ENCODE measurements around the gene SLC47A1.

SLC47A1 gene

DNA sequence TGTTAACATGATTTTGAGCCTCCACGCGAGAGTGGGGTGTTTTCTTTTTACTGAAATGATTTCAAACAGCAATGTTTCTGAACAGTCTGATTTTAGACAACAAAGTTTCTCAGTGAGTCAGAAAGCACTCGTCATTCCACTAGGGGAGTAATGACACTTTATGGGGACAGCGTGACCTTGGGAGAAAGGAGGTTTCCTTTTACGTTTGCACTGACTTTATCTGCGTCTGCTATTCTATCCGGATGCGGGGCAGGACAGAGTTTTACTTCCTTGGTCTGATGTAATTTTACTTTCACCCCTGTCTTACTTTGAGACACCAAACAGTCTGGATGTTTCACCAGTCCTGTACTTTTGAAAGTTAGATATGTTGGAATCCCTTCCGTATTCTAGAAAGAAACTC lies 20.7 kb downstream of the SLC47A1 start:
- peaks cover 18% of the 10 kb centered on the region for H3K27me3 ChIP-seq (ENCODE audit: insufficient read depth, low read length, poor library complexity)
- H3K4me3 ChIP-seq (ENCODE audit: low read depth in 1 of 2, low read length in 2 of 2) = no peak overlapping the region
- H3K79me2 ChIP-seq (ENCODE audit: insufficient read depth, low read length) = no peaks in the 10 kb centered on the region
- no peak overlapping the region for H3K4me2 ChIP-seq (ENCODE audit: insufficient read depth, low read length)
- TF ChIP-seq CTCF (IDR thresholded peaks at IDR 0.05; ENCODE audit: borderline replicate concordance, extremely low read depth, low read length, poor library complexity, severe bottlenecking) (no peak), EZH2 (IDR thresholded peaks at IDR 0.05; ENCODE audit: borderline replicate concordance, low read depth, low read length, severe bottlenecking) (no peak)
- ATAC-seq (ENCODE audit: insufficient read depth, low read depth) (no peak), DNase-seq (no peak)
- H3K4me1 ChIP-seq (ENCODE audit: insufficient read depth, low read length) = no peaks in the 10 kb centered on the region
- H3K27ac ChIP-seq (ENCODE audit: low read length) = no peak overlapping the region
- no peaks in the 10 kb centered on the region for H4K20me1 ChIP-seq (ENCODE audit: insufficient read depth, low read length)
- no peak overlapping the region for H3K9ac ChIP-seq (ENCODE audit: low read depth, low read length)
- no peaks in the 10 kb centered on the region for H3K9me3 ChIP-seq (ENCODE audit: insufficient read depth, low read length, severe bottlenecking)
- no peaks in the 10 kb centered on the region for H3K36me3 ChIP-seq (ENCODE audit: insufficient read depth, low read length)
- H2AFZ ChIP-seq (ENCODE audit: low read depth, low read length) = no peak overlapping the region

- H3K4me2 ChIP-seq (ENCODE audit: insufficient read depth, low read length) = no peak overlapping the region
- no peak overlapping the region for H3K27ac ChIP-seq (ENCODE audit: low read length)
- H3K36me3 ChIP-seq (ENCODE audit: insufficient read depth, low read length) = no peaks in the 10 kb centered on the region
- H3K9ac ChIP-seq (ENCODE audit: low read depth, low read length) = no peak overlapping the region
- no peak overlapping the region for H3K4me3 ChIP-seq (ENCODE audit: low read depth in 1 of 2, low read length in 2 of 2)
- H2AFZ ChIP-seq (ENCODE audit: low read depth, low read length) = no peak overlapping the region
- H3K4me1 ChIP-seq (ENCODE audit: insufficient read depth, low read length) = no peaks in the 10 kb centered on the region
- no peaks in the 10 kb centered on the region for H4K20me1 ChIP-seq (ENCODE audit: insufficient read depth, low read length)
- no peak for TF ChIP-seq CTCF (IDR thresholded peaks at IDR 0.05; ENCODE audit: borderline replicate concordance, extremely low read depth, low read length, poor library complexity, severe bottlenecking)
- no peak for TF ChIP-seq EZH2 (IDR thresholded peaks at IDR 0.05; ENCODE audit: borderline replicate concordance, low read depth, low read length, severe bottlenecking)
- H3K79me2 ChIP-seq (ENCODE audit: insufficient read depth, low read length) = no peaks in the 10 kb centered on the region
- DNase-seq = no peak
- peaks cover 13% of the 10 kb centered on the region for H3K27me3 ChIP-seq (ENCODE audit: insufficient read depth, low read length, poor library complexity)
- H3K9me3 ChIP-seq (ENCODE audit: insufficient read depth, low read length, severe bottlenecking) = no peaks in the 10 kb centered on the region
- ATAC-seq (ENCODE audit: insufficient read depth, low read depth) = no peak
Observed at GRCh38 chr17:19555746-19556145, 22.1 kb downstream of the SLC47A1 start.

DNA sequence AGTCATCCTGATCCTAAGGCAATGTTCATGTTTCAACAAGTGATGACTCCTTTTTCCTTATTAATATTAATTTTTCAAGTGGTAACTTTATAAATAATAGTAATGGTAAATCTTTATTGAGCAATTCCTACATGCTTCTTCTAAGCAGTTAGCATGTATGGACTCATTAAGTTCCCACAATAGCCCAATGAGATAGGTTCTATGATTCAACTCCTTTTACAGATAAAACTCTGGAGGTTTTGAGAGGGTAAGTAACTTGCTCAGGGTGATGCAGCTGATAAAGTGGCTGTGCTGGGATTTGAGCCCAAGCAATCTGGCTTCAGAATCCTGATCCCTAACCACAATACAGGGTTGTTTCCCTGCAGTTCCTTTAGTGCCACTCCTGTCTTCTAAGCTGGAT lies 25.3 kb downstream of the SLC47A1 start:
- Histone ChIP-seq H3K4me2 (ENCODE audit: insufficient read depth, low read length) (no peak overlapping the region), H3K9me3 (ENCODE audit: insufficient read depth, low read length, severe bottlenecking) (no peaks in the 10 kb centered on the region), H4K20me1 (ENCODE audit: insufficient read depth, low read length) (no peaks in the 10 kb centered on the region), H3K79me2 (ENCODE audit: insufficient read depth, low read length) (no peaks in the 10 kb centered on the region), H3K4me1 (ENCODE audit: insufficient read depth, low read length) (no peaks in the 10 kb centered on the region), H3K27me3 (ENCODE audit: insufficient read depth, low read length, poor library complexity) (peaks cover 6% of the 10 kb centered on the region), H3K27ac (ENCODE audit: low read length) (no peak overlapping the region), H3K36me3 (ENCODE audit: insufficient read depth, low read length) (no peaks in the 10 kb centered on the region), H2AFZ (ENCODE audit: low read depth, low read length) (no peak overlapping the region), H3K4me3 (ENCODE audit: low read depth in 1 of 2, low read length in 2 of 2) (no peak overlapping the region), H3K9ac (ENCODE audit: low read depth, low read length) (no peak overlapping the region)
- DNase-seq (no peak), ATAC-seq (ENCODE audit: insufficient read depth, low read depth) (no peak)
- TF ChIP-seq CTCF (IDR thresholded peaks at IDR 0.05; ENCODE audit: borderline replicate concordance, extremely low read depth, low read length, poor library complexity, severe bottlenecking) (no peak), EZH2 (IDR thresholded peaks at IDR 0.05; ENCODE audit: borderline replicate concordance, low read depth, low read length, severe bottlenecking) (no peak)

All from DND-41 (cell line).